ENCODE results near the gene NDUFS3.
"Not testable (repeated sequence)": the region's sequence is repeated elsewhere in the genome, so short reads cannot be mapped to it uniquely, and the experiment has no call there.

NDUFS3 gene

DNA sequence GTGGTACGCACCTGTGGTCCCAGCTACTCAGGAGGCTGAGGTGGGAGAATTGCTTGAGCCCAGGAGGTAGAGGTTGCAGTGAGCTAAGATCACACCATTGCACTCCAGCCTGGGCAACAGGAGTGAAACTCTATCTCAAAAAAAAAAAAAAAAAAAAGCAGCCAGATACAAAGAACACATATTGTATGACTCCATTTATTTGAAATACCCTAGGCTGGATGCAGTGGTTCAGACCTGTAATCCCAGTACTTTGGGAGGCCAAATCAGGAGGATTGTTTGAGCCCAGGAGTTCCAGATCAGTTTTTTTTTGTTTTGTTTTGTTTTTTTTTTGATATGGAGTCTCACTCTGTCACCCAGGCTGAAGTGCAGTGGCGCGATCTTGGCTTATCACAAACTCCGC is 16.5 kb upstream of the NDUFS3 start:
- not testable (repeated sequence) for DNase-seq

- DNase-seq = not testable (repeated sequence)
Observed at GRCh38 chr11:47564366-47564765, 14.5 kb upstream of the NDUFS3 start.

GRCh38 chr11:47564933-47565339 is 13.9 kb upstream of the NDUFS3 start:
- no peak for DNase-seq

DNA sequence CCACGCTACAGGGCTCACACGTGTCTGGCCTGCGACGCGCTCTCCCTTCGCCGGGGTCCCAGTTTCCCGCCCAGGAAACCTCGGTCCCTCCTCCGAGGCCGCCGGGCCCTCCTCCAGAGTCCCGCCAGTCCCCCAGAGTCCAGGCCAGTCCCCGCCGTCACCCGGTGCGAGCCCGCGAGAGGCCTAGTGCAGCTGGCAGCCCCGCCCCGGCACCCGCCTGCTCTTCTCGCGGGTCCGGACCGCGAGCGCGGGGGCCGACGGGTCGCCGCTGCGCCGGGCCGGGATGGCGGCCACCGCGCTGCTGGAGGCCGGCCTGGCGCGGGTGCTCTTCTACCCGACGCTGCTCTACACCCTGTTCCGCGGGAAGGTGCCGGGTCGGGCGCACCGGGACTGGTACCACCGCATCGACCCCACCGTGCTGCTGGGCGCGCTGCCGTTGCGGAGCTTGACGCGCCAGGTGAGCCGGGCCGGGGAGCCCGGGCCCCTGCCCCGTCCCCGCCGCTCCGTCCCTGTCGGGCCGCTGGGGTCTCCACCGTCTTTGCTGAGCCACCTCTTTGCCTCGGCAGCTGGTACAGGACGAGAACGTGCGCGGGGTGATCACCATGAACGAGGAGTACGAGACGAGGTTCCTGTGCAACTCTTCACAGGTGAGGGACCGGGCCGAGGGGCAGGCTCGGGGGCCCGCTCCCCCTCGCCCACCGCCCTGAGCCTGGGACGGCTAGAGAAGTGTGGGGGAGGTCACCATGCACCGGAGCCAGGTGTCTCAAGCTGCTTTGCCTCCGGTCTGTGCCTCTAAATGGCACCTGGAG is 13.3 kb upstream of the NDUFS3 start, which contains the start of gene PTPMT1:
Gene PTPMT1, plus strand, starts transcription at position 260 of the 809 bp plus-strand sequence. Its CDS starts 24 bp downstream, at position 284.
- no peak for DNase-seq

- no peak for DNase-seq
Observed at GRCh38 chr11:47566149-47566698, 12.7 kb upstream of the NDUFS3 start.

DNA sequence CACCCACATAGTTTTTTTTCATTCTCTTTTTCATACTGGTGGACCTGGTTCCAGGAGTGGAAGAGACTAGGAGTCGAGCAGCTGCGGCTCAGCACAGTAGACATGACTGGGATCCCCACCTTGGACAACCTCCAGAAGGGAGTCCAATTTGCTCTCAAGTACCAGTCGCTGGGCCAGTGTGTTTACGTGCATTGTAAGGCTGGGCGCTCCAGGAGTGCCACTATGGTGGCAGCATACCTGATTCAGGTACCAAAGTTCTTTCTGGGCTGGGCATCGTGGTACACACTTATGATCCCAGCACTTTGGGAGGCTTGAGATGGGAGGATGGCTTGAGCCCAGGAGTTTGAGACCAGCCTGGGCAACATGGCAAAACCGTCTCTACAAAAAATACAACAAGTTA is 9.2 kb upstream of the NDUFS3 start:
- DNase-seq = no peak

- DNase-seq = no peak
Observed at GRCh38 chr11:47570651-47571356, 8.1 kb upstream of the NDUFS3 start.

GRCh38 chr11:47571357-47571729 is 7.5 kb upstream of the NDUFS3 start:
- no peak for DNase-seq

- no peak for DNase-seq
Observed at GRCh38 chr11:47571895-47572294, 7.0 kb upstream of the NDUFS3 start.

DNA sequence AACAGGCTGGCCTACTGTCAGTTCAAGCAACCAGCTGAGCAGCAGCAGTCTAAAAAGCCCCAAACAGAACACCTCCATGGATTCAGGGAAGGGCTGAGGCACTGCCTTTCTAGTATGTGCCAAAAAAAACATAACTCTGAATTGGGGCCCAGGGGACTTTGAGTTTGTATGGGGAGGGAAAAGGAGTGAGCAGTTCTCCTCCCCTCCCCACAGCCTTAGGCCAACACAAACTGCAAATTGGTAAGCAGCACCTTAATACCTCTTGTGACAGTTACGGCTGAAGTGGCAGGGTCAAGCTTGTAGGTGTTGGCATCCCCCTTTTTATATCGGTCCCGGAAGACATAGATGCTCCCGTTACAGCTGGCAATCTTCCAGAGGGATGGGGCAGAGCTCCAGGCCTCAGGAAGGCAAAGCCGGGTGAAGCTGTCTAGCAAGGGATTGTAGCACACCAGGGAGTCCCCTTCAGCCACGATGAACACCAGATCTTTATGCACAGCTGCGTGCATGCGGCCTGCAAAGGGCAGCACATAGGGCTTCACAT is 6.1 kb upstream of the NDUFS3 start:
- no peak for DNase-seq

DNA sequence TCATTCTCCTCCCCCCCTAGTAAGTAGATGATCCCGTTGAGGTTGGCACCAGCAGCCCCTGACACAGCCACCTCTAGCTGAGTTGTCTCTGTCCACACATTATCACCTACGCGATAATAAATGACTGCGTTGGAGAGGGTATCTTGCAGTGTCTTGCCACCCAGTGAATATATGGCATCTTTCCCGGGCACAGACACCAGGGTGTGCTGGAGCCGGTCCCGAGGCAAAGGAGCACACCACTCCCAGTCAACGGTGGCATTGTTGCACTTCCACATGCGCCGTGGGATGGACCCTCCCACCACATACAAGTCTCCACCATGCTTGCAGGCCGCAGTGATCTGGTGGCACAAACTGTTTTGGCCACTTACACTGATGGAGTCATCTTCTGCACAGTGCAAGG is 5.6 kb upstream of the NDUFS3 start:
- no peak for DNase-seq

DNA sequence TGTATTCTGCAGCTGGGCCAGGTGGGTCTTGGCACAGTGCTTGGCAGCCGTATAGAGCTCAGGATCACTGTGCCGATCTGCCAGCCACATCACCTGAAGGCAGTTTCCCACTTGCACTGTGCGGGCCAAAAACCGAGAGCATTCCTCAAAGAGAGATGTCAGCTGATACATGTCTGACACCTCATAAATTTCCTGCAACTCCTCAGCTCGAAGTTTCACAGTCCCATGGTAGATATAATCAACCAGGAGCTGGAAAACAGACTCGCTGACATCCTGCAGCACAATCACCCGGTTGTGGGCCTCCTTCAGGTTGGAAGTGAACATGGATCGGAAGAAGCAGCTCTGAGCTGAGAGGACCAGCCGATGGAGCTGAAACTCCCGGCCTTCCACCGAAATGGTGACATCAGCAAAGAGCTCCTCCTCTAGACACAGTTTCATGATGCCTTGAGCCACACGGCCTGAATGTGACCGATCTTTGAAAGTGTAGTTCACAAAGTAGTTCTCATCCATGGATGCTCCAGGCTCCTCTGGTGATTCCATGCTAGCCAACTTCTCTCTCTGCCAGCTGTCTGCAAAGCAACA is 1.3 kb upstream of the NDUFS3 start:
- no peak for DNase-seq

GRCh38 chr11:47583844-47584243 is 5.0 kb downstream of the NDUFS3 start:
- no peak for DNase-seq

- DNase-seq = no peak
Observed at GRCh38 chr11:47586098-47586855, 7.4 kb downstream of the NDUFS3 start, which contains the start of gene FAM180B. Gene FAM180B, plus strand, starts transcription at chr11:47586678. Its CDS starts 91 bp downstream, at chr11:47586769.

GRCh38 chr11:47587039-47587716 is 8.3 kb downstream of the NDUFS3 start:
- no peak for DNase-seq

DNA sequence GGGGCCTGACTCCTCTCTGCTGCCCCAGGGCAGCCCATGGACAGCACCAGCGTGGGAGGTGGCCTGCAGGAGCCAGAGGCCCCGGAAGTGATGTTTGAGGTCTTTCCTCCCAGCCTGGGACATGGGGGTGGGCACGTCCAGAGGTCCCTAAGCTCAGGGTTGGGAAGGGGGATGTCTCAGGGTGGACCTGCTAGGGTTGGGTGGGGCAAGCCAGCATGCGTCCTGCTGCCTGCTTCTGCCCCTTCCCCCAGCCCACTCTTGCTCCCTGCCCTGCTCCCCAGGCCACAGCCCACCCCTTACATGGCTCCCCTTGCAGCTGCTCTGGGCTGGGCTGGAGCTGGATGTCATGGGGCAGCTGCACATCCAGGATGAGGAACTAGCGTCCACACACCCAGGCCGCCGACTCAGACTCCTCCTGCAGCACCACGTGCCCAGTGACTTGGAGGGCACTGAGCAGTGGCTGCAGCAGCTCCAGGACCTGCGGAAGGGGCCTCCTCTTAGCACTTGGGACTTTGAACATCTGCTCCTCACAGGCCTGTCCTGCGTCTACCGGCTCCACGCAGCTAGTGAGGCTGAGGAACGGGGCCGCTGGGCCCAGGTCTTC is 9.0 kb downstream of the NDUFS3 start:
- no peak for DNase-seq

DNA sequence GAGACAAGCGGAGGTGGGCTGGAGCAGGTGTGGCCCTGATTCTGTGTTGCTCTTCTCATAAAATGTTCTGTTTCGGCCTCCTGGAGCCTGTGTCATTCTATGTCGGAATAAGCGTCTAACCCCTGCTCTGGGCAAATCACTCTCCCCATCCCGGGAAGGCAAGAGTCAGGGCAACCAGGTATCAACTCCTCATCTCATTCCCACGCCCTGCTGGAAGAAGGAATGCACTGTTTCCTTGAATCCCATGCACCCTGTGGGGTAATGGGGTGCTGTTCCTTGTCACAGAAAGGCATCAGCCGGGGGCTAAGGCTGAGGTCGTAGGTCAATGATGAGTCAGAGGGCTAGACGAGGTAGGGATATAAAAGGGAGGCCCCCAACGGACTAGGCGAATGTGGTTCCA is 10.2 kb downstream of the NDUFS3 start:
- no peak for DNase-seq

DNA sequence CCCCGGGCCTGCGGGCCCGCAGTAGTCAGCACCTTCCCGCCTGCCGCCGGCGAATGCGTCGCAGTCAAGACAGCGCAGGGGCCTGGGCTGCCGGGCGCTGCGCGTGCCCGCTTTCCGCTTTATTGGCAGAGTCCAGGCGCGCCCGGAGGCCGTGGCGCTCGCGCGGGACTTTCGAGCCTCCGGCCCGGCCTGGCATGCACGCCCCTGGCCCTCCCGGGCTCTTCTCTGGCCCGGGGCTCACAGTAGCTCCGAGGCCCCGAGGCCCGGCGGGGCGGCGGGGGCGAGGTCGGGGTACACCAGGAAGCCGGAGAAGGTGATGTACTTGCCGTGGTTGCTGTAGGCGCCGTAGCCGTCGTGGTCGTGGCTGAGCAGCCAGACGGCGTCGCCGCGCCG is 10.7 kb downstream of the NDUFS3 start:
- no peak for DNase-seq

DNA sequence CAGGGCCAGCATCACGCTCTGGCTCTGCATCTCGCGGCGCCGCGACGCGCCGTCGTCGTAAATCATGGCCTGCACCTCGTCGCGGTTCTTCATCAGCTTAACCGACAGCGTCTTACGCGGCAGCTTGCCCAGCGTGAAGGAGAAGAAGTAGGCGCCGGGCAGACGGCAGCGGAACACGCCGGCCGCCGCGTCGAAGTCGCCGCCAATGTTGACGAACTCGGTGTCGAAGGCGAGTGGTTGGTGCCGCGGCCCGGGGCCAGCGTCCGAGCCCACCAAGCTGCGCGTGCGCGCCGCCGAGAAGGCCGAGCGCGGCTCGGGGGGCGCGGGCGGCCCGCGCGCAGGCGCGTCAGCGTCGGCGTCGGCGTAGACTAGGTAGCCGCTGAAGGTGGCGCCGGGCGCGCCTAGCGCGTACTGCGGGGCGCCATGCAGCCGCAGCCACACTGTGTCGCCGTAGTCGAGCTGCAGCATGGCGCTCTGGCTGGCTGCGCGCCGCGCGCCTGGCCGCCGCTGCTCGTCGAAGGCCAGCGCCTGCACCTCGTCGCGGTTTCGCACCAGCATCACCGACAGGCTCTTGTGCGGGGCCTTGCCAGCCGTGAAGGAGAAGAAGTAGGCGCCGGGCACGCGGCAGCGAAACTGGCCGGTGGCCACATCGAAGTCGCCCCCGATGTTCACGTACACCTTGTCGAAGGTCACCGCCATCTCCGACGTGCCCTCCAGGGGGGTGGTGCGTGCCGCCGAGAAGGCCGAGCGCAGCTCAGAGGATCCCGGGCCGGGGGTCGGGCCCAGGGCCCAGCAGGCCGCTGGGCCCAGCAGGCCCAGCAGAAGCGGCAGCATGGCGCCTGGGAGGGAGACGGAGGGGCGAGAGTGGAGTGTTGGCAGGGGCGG is 11.3 kb downstream of the NDUFS3 start:
- no peak for DNase-seq

GRCh38 chr11:47591764-47592163 is 12.9 kb downstream of the NDUFS3 start:
- DNase-seq = no peak
